HepG2 (cell line): ENCODE measurements around the gene FAM3B. TPM values are rescaled to one million over a fixed set of nuclear protein-coding genes. Genes with fewer than 3 reads are reported as not detected.

Experiments
- ATAC-seq: fragments of 200-7000 bp; cut with Tn5 transposase; 3 replicates; pipeline ENCODE4 v1.9.1; 2020; ENCODE audit warnings: mild to moderate bottlenecking, moderate library complexity
- BruUV-seq: library from RNA; stranded (reverse); fragments of 400-500 nt; replicated peaks from 2 replicates; lab custom pipeline; 2021; lab: Mats Ljungman, UMichigan
- CTCF ChIA-PET: fragments of 300-600 bp; formaldehyde crosslinking; extraction: SDS; loops from one replicate; lab custom pipeline; 2021; ENCODE audit warnings: low total read pairs, inconsistent platforms, low intra/inter-chr PET ratio; lab: Yijun Ruan, JAX
- POLR2A ChIA-PET: fragments of 350-600 bp; sonication (Branson Sonifier 250); formaldehyde crosslinking; loops from one replicate; lab custom pipeline; 2020; ENCODE audit warnings: antibody characterized with exemption, inconsistent platforms; lab: Yijun Ruan, JAX
- DNase-seq: peaks from one replicate; pipeline ENCODE4 v3.0.0-alpha.2; 2015; ENCODE audit warnings: low spot score
- FAIRE-seq: peaks from 3 replicates; lab custom pipeline; 2011; peaks lifted over from hg19 to GRCh38; lab: Jason Lieb, UNC
- H2AFZ ChIP-seq: one replicate; pipeline ENCODE4 v1.6.1; 2011; ENCODE audit warnings: low read length, inconsistent platforms
- H3K27ac ChIP-seq: fragments of 300-600 bp; 3 replicates; pipeline ENCODE4 v1.8.0; 2011; ENCODE audit warnings: mixed run types, mild to moderate bottlenecking, mixed read lengths, low read length, inconsistent platforms; ENCODE audit not compliant: insufficient read depth; ENCODE audit errors: extremely low read length
- H3K27me3 ChIP-seq, 2 experiments: fragments of 200-600 bp in 1 of 2; 2 replicates in 1 of 2; 3 replicates in 1 of 2; pipeline versions ENCODE4 v1.6.0 to v1.8.0; 2011; ENCODE audit warnings: low read length in 2 of 2, mild to moderate bottlenecking in 2 of 2, moderate library complexity in 2 of 2, inconsistent platforms in 1 of 2; ENCODE audit not compliant: insufficient read depth in 2 of 2, control insufficient read depth in 1 of 2
- H3K36me3 ChIP-seq, 2 experiments: fragments of 200-600 bp in 1 of 2; replicated peaks in 1 of 2; 2 replicates in 1 of 2; 3 replicates in 1 of 2; pipeline versions ENCODE4 v1.5.1 to v1.8.0; 2011; ENCODE audit warnings: low read length in 2 of 2, inconsistent platforms in 1 of 2; ENCODE audit not compliant: insufficient read depth in 2 of 2, control insufficient read depth in 1 of 2
- H3K4me1 ChIP-seq: 2 replicates; pipeline ENCODE4 v1.5.1; 2012; ENCODE audit warnings: low read length, inconsistent platforms; ENCODE audit not compliant: insufficient read depth
- H3K4me2 ChIP-seq: 2 replicates; pipeline ENCODE4 v1.6.0; 2011; ENCODE audit warnings: low read depth, low read length, inconsistent platforms
- H3K4me3 ChIP-seq, 3 experiments: fragments of 200-600 bp in 1 of 3; sonication (generic), shearing (Covaris generic) in 1 of 3; replicated peaks in 1 of 3; 2 replicates each; pipeline ENCODE4 v1.5.1; 2011 to 2016; ENCODE audit warnings: low read length in 3 of 3, inconsistent platforms in 2 of 3, low read depth in 2 of 3, mild to moderate bottlenecking in 2 of 3, control low read depth in 1 of 3, mixed read lengths in 1 of 3; ENCODE audit not compliant: insufficient read depth in 1 of 3
- H3K79me2 ChIP-seq: one replicate; pipeline ENCODE4 v1.6.1; 2011; ENCODE audit warnings: low read length, inconsistent platforms; ENCODE audit not compliant: insufficient read depth
- H3K9ac ChIP-seq: 2 replicates; pipeline ENCODE4 v1.6.0; 2011; ENCODE audit warnings: mild to moderate bottlenecking, low read depth, low read length, inconsistent platforms; ENCODE audit not compliant: insufficient read depth
- H3K9me3 ChIP-seq: 2 replicates; pipeline ENCODE4 v1.5.1; 2012; ENCODE audit warnings: mild to moderate bottlenecking, low read length
- H4K20me1 ChIP-seq: 2 replicates; pipeline ENCODE4 v1.6.0; 2011; ENCODE audit warnings: inconsistent platforms, mild to moderate bottlenecking, low read length, moderate library complexity; ENCODE audit not compliant: insufficient read depth
- FOXA3 ChIP-seq: IDR thresholded peaks from 2 replicates; pipeline ENCODE4 v1.6.1; 2016; ENCODE audit warnings: missing genetic modification reagents, missing compliant biosample characterization
- HNRNPLL ChIP-seq: fragments of 200-400 bp; formaldehyde crosslinking; IDR thresholded peaks from 2 replicates; pipeline ENCODE4 v1.6.1; 2017; ENCODE audit warnings: mild to moderate bottlenecking, low read depth, low read length; ENCODE audit not compliant: poor library complexity, severe bottlenecking
- RFXANK ChIP-seq: IDR thresholded peaks from 2 replicates; pipeline ENCODE4 v1.6.1; 2016
- SCMH1 ChIP-seq: sonication (generic); formaldehyde crosslinking; IDR thresholded peaks from 2 replicates; pipeline ENCODE4 v1.9.0; 2021; ENCODE audit warnings: missing genetic modification reagents, mild to moderate bottlenecking, borderline replicate concordance
- SNAI1 ChIP-seq: sonication (generic); formaldehyde crosslinking; IDR thresholded peaks from 2 replicates; pipeline ENCODE4 v1.5.0; 2020; ENCODE audit warnings: mild to moderate bottlenecking, missing genetic modification reagents, borderline replicate concordance
- XBP1 ChIP-seq: sonication (generic); formaldehyde crosslinking; IDR thresholded peaks from 2 replicates; pipeline ENCODE4 v1.5.0; 2020; ENCODE audit warnings: missing genetic modification reagents
- ZBTB21 ChIP-seq: sonication (generic); formaldehyde crosslinking; IDR thresholded peaks from 2 replicates; pipeline ENCODE4 v1.4.0; 2020; ENCODE audit warnings: missing genetic modification reagents
- ZFAT ChIP-seq: sonication (generic); formaldehyde crosslinking; conservative IDR thresholded peaks from 2 replicates; pipeline ENCODE4 v1.8.1; 2023; ENCODE audit warnings: missing genetic modification reagents, inconsistent platforms
- ZFP41 ChIP-seq: sonication (generic); formaldehyde crosslinking; IDR thresholded peaks from 2 replicates; pipeline ENCODE4 v1.4.0; 2020; ENCODE audit warnings: mild to moderate bottlenecking, missing genetic modification reagents, borderline replicate concordance
- ZNF737 ChIP-seq: sonication (generic); formaldehyde crosslinking; IDR thresholded peaks from 2 replicates; pipeline ENCODE4 v1.5.0; 2020; ENCODE audit warnings: missing genetic modification reagents, mild to moderate bottlenecking, borderline replicate concordance
- ZNF83 ChIP-seq: sonication (generic); formaldehyde crosslinking; IDR thresholded peaks from 2 replicates; pipeline ENCODE4 v1.4.0; 2020; ENCODE audit warnings: missing genetic modification reagents, mild to moderate bottlenecking, borderline replicate concordance
- WGBS: methylation state at CpG from one replicate; pipeline ENCODE4 v1.1.6; 2017; ENCODE audit warnings: low lambda C conversion rate; 5-methylcytosine and 5-hydroxymethylcytosine counted together
- in situ Hi-C: cut with HindIII; loops from 2 replicates; pipeline ENCODE4 v1.10.0; 2017; ENCODE audit warnings: low pct_unique_long_range_greater_than_20kb; ENCODE audit not compliant: extremely low pct_ligation_motif_present
- intact Hi-C: fragments of 100-400 bp; cut with micrococcal nuclease; formaldehyde crosslinking; loops from one replicate; pipeline ENCODE4 v1.10.0; 2022; ENCODE audit not compliant: unreplicated experiment
- polyA plus RNA-seq, 8 experiments: library from polyadenylated mRNA; depleted of rRNA in 3 of 8; stranded (reverse) in 7 of 8; unstranded in 1 of 8; fragments of >200 nt; fragmentation: Illumina TruSeq in 4 of 8; extraction: Trizol in 4 of 8; gene quantifications; 2 replicates each; pipeline versions ENCODE4 v1.2.1 to v1.2.3, GENCODE V29; 2011 to 2016; ENCODE audit warnings: low read depth in 4 of 8, missing spikeins in 1 of 8, mixed read lengths in 1 of 8; ENCODE audit not compliant: insufficient read depth in 1 of 8
- total RNA-seq, 5 experiments: library from RNA; depleted of rRNA; stranded (reverse); fragments of >200 nt; fragmentation: Illumina TruSeq; extraction: Trizol; gene quantifications; 2 replicates each; pipeline ENCODE4 v1.2.3, GENCODE V29; 2016; ENCODE audit warnings: low read depth in 1 of 5
- TF ChIP-seq, protein P1 (sequence below): sonication (generic); formaldehyde crosslinking; IDR thresholded peaks from 2 replicates; pipeline ENCODE4 v1.4.0; 2020; ENCODE audit warnings: missing genetic modification reagents, borderline replicate concordance
- TF ChIP-seq, protein P2 (sequence below): IDR thresholded peaks from 2 replicates; pipeline ENCODE4 v1.6.1; 2016; ENCODE audit warnings: missing compliant biosample characterization, missing genetic modification reagents, borderline replicate concordance

FAM3B gene
- total and polyA plus RNA-seq, 2 of the 13 experiments (the other 11 are each of a cell fraction or from before 2014, with no cell fraction given): 46.5 to 62.0 TPM

DNA sequence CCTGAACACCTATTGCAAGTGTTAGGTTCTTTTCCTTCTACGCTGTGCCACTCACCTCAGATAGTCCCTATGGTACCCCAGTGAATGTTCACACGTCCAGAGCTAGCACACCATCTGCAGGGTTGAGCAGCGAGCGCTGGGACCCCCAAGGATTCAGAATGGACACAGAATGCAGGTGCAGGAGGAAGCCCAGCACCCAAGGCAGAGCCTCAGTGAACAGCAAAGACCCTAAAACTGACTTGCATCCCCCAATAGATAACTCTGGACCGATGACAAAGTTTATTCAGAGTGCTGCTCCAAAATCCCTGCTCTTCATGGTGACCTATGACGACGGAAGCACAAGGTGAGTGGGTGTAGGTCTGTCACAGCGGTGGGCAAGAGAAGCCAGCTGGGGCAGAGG lies 30.2 kb downstream of the FAM3B start:
- CTCF ChIA-PET: no interaction called here
- no peak overlapping the region for H3K27ac ChIP-seq

DNA sequence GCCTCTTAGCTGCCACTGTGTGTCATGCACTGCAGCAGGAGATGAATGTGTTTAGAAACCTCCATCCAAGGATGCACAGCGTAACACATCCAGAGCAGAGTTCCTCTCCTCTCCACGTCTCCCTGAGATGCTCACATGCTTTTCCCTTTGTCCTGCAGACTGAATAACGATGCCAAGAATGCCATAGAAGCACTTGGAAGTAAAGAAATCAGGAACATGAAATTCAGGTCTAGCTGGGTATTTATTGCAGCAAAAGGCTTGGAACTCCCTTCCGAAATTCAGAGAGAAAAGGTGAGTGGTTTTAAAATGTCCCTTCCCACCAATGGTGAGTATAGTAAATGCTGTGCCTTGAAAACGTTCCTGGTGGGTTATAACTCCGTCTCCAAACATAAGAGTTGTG lies 31.8 kb downstream of the FAM3B start:
- ATAC-seq (no peak), FAIRE-seq (no peak), DNase-seq (no peak)
- Histone ChIP-seq H3K79me2 (no peaks in the 10 kb centered on the region), H3K4me1 (no peaks in the 10 kb centered on the region), H3K27me3 (no peaks in the 10 kb centered on the region), H3K4me3 (no peak overlapping the region), H3K36me3 (peaks cover 21 to 57% of the 10 kb centered on the region in 2 experiments), H3K4me2 (no peak overlapping the region), H3K9ac (no peak overlapping the region), H2AFZ (no peak overlapping the region), H4K20me1 (no peaks in the 10 kb centered on the region), H3K9me3 (no peaks in the 10 kb centered on the region), H3K27ac (no peak overlapping the region)
- in situ Hi-C loops (no loop called here), intact Hi-C loops (no loop called here)
- ChIA-PET POLR2A (interaction anchor here (1.4 kb wide), 1 partner anchor 26 kb away, joined by 5 read pairs; no protein-coding TSS in a partner anchor), CTCF (no interaction called here)
- no TSS peak for BruUV-seq
- TF ChIP-seq, protein P1, sequence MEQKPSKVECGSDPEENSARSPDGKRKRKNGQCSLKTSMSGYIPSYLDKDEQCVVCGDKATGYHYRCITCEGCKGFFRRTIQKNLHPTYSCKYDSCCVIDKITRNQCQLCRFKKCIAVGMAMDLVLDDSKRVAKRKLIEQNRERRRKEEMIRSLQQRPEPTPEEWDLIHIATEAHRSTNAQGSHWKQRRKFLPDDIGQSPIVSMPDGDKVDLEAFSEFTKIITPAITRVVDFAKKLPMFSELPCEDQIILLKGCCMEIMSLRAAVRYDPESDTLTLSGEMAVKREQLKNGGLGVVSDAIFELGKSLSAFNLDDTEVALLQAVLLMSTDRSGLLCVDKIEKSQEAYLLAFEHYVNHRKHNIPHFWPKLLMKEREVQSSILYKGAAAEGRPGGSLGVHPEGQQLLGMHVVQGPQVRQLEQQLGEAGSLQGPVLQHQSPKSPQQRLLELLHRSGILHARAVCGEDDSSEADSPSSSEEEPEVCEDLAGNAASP: no peak
- TF ChIP-seq FOXA3 (CRISPR knock-in tag) (no peak), SCMH1 (CRISPR knock-in tag) (no peak), ZNF737 (no peak), ZFAT (CRISPR knock-in tag) (no peak), RFXANK (no peak), ZBTB21 (CRISPR knock-in tag) (no peak), XBP1 (no peak)
- TF ChIP-seq, protein P2, sequence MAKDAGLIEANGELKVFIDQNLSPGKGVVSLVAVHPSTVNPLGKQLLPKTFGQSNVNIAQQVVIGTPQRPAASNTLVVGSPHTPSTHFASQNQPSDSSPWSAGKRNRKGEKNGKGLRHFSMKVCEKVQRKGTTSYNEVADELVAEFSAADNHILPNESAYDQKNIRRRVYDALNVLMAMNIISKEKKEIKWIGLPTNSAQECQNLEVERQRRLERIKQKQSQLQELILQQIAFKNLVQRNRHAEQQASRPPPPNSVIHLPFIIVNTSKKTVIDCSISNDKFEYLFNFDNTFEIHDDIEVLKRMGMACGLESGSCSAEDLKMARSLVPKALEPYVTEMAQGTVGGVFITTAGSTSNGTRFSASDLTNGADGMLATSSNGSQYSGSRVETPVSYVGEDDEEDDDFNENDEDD (CRISPR knock-in tag): no peak
- WGBS: 96% methylated on average over 6 of the region's 6 CpGs

More for the DNA sequence above, 30.2 kb downstream of the FAM3B start:
- intact Hi-C loops (no loop called here), in situ Hi-C loops (no loop called here)
- 96% methylated on average over 8 of the region's 8 CpGs for WGBS
- peaks cover 21 to 70% of the 10 kb centered on the region in 2 experiments for H3K36me3 ChIP-seq
- no peaks in the 10 kb centered on the region for H4K20me1 ChIP-seq
- H3K9me3 ChIP-seq: no peaks in the 10 kb centered on the region; the same call in 1 of the 2 replicates
- ATAC-seq (no peak), FAIRE-seq (no peak), DNase-seq (no peak)
- POLR2A ChIA-PET: no interaction called here
- TF ChIP-seq ZNF83: no peak
- TF ChIP-seq SNAI1 (CRISPR knock-in tag): no peak
- no peak for TF ChIP-seq HNRNPLL
- no peak for TF ChIP-seq ZFP41 (CRISPR knock-in tag)
- no TSS peak for BruUV-seq
- H2AFZ ChIP-seq: no peak overlapping the region
- no peak overlapping the region for H3K4me3 ChIP-seq
- no peaks in the 10 kb centered on the region for H3K4me1 ChIP-seq
- no peak overlapping the region for H3K4me2 ChIP-seq
- no peak overlapping the region for H3K9ac ChIP-seq
- H3K79me2 ChIP-seq: no peaks in the 10 kb centered on the region
- no peaks in the 10 kb centered on the region for H3K27me3 ChIP-seq
